ENCODE results near the gene NFE2L1. TPM values are rescaled to one million over a fixed set of nuclear protein-coding genes. Genes with fewer than 3 reads are reported as not detected.

Gene NFE2L1
- polyA plus RNA-seq, 2 of the 4 experiments (the other 2 are of a cell fraction), result 108 to 283 TPM

- H3K4me2 ChIP-seq, result peak overlapping the region; percentile 88
- H3K9me3 ChIP-seq, result no peaks in the 10 kb centered on the region
- DNase-seq (ENCODE audit: low read depth in 1 of 2, low spot score in 1 of 2) (peak in 1 of 2 experiments; percentile 43), FAIRE-seq (no peak), ATAC-seq (peak in 1 of 2 experiments; percentile 1; a peak in 4 of 6 replicates)
- H3K27ac ChIP-seq, result peak overlapping the region; percentile 22 to 50; a peak in 4 of 6 replicates
- no peak for TF ChIP-seq HDAC2 (IDR thresholded peaks at IDR 0.05)
- TF ChIP-seq RNF2 (IDR thresholded peaks at IDR 0.05; ENCODE audit: borderline replicate concordance, low read depth), result no peak
- TF ChIP-seq ZC3H11A (IDR thresholded peaks at IDR 0.05), result no peak
- TF ChIP-seq ZSCAN20 (CRISPR knock-in tag; IDR thresholded peaks at IDR 0.05), result no peak
- TF ChIP-seq REST (IDR thresholded peaks at IDR 0.05), result no peak
- TF ChIP-seq TFCP2L1 (CRISPR knock-in tag; IDR thresholded peaks at IDR 0.05), result no peak
- TF ChIP-seq HOXB5 (CRISPR knock-in tag; IDR thresholded peaks at IDR 0.05), result no peak
- TF ChIP-seq ELK1 (IDR thresholded peaks at IDR 0.05; ENCODE audit: low read depth, low read length), result no peak
- no peak for TF ChIP-seq KDM1A (IDR thresholded peaks at IDR 0.05; ENCODE audit: low read depth)
- TF ChIP-seq CEBPB (IDR thresholded peaks at IDR 0.05), result no peak
- no peak for TF ChIP-seq CBX2 (IDR thresholded peaks at IDR 0.05; ENCODE audit: borderline replicate concordance, low read depth)
- no peak for TF ChIP-seq SREBF2 (IDR thresholded peaks at IDR 0.05)
- TF ChIP-seq HOXB13 (CRISPR knock-in tag; IDR thresholded peaks at IDR 0.05; ENCODE audit: low read depth), result no peak
- TF ChIP-seq MAFK (IDR thresholded peaks at IDR 0.05; ENCODE audit: partially characterized antibody), result no peak
- CTCF ChIA-PET, result interaction anchor here (0.5 to 46.6 kb wide), 55 partner anchors 8 to 611 kb away, joined by 3 to 1398 read pairs (median 5); partner anchors contain the start of genes CBX1, CDK5RAP3, HOXB8 and HOXB9
- H3K4me3 ChIP-seq, result peak overlapping the region; percentile 42
- peaks cover 27% of the 10 kb centered on the region for H3K4me1 ChIP-seq
- 20% methylated on average over 8 of the region's 8 CpGs for WGBS (ENCODE audit: missing lambda C conversion rate)
- POLR2A ChIA-PET, result interaction anchor here (0.5 to 2.5 kb wide), 9 partner anchors 20 to 584 kb away, joined by 3 to 59 read pairs (median 5); partner anchors contain the start of genes CDK5RAP3, NFE2L1 and SNX11
Measured at GRCh38 chr17:48025904-48026501, 22.2 kb upstream of the NFE2L1 start.

DNA sequence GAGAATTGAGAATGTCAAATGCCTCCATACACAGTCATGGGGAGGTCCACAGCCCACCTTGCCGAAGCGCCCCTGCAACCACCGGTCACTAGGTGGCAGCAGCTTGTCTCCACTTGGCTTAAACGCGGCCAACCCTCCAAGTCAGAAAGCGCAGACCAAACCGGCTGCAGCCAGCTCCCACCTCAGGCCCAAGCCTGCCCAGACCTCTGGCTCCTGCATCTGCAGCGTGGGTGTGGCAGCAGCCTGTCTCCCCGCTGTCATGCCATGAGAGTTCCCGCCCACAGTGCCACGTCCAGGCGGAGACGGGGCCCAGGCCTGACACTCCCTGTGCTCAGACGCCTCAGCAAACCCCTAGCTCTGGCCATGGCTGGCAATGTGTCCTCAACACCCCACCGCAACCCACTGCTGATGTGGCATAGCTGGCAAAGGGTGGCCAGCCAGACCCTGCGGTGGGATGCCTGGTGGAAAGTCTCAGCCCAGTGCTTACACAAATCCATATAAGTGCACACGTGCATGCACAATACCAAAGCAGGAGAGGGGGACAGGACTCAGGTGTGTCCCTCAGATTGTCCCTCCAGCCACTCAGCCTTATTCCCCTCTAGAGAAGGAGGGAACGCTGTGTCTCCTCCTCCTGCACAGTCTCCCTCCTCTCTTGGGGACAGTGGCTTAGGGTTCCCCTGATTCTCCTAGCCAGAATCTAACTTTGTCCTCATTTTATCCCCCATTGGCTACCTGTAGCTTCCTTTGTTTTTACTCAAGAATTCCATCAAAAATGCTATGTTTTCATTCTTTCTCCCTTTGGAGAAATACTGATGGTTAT lies 21.4 kb upstream of the NFE2L1 start:
- 32% methylated on average over 9 of the region's 18 CpGs for WGBS (ENCODE audit: missing lambda C conversion rate)
- Histone ChIP-seq H3K4me2 (peak overlapping the region; percentile 88), H3K4me1 (peaks cover 27% of the 10 kb centered on the region), H3K4me3 (no peak overlapping the region), H3K27ac (peak overlapping the region in 1 of 2 experiments; percentile 73; a peak in 4 of 6 replicates), H3K9me3 (no peaks in the 10 kb centered on the region)
- FAIRE-seq (peak; percentile 39), DNase-seq (ENCODE audit: low read depth in 1 of 2, low spot score in 1 of 2) (peak; percentile 89 to 90), ATAC-seq (peak; percentile 17 to 56; a peak in 5 of 6 replicates)
- CTCF ChIA-PET, result interaction anchor here (0.6 to 46.6 kb wide), 48 partner anchors 8 to 764 kb away, joined by 3 to 1398 read pairs (median 5); partner anchors contain the start of genes CBX1, CDK5RAP3, HOXB6 and HOXB8
- POLR2A ChIA-PET, result interaction anchor here (0.5 to 2.5 kb wide), 8 partner anchors 19 to 81 kb away, joined by 3 to 59 read pairs (median 5); partner anchors contain the start of genes CDK5RAP3, NFE2L1 and SNX11
- TF ChIP-seq, protein P1, sequence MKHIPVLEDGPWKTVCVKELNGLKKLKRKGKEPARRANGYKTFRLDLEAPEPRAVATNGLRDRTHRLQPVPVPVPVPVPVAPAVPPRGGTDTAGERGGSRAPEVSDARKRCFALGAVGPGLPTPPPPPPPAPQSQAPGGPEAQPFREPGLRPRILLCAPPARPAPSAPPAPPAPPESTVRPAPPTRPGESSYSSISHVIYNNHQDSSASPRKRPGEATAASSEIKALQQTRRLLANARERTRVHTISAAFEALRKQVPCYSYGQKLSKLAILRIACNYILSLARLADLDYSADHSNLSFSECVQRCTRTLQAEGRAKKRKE (CRISPR knock-in tag; IDR thresholded peaks at IDR 0.05; ENCODE audit: low read depth), result no peak
- TF ChIP-seq EP300 (IDR thresholded peaks at IDR 0.05) (no peak), ZSCAN20 (CRISPR knock-in tag; IDR thresholded peaks at IDR 0.05) (no peak), HOXA7 (CRISPR knock-in tag; IDR thresholded peaks at IDR 0.05) (no peak), POLR2AphosphoS2 (conservative IDR thresholded peaks at IDR 0.05; ENCODE audit: low read length) (no peak), HOXB13 (CRISPR knock-in tag; IDR thresholded peaks at IDR 0.05; ENCODE audit: low read depth) (no peak), KDM5A (IDR thresholded peaks at IDR 0.05) (no peak), BCL3 (IDR thresholded peaks at IDR 0.05) (no peak), ZC3H11A (IDR thresholded peaks at IDR 0.05) (no peak), ELK1 (IDR thresholded peaks at IDR 0.05; ENCODE audit: low read depth, low read length) (no peak), E2F6 (IDR thresholded peaks at IDR 0.05; ENCODE audit: borderline replicate concordance, low read depth) (no peak), NFE2L2 (conservative IDR thresholded peaks at IDR 0.05; ENCODE audit: low read length) (0 out of 2 replicates have a peak, but pooled peaks have one; percentile 1)
- TF ChIP-seq, protein P2, sequence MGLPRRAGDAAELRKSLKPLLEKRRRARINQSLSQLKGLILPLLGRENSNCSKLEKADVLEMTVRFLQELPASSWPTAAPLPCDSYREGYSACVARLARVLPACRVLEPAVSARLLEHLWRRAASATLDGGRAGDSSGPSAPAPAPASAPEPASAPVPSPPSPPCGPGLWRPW (IDR thresholded peaks at IDR 0.05), result no peak
- TF ChIP-seq, protein P3, sequence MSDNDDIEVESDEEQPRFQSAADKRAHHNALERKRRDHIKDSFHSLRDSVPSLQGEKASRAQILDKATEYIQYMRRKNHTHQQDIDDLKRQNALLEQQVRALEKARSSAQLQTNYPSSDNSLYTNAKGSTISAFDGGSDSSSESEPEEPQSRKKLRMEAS (IDR thresholded peaks at IDR 0.05), result peak; percentile 56; the same call in 1 of the 2 replicates

All from A549 (cell line).